HFF-Myc (cell line): ENCODE measurements around the gene DDX39B.

Source experiments
- DNase-seq: peaks from one replicate; pipeline ENCODE4 v3.0.0-alpha.2; 2011; ENCODE audit warnings: low read depth; ENCODE audit errors: extremely low read depth
- H3K4me3 ChIP-seq: replicated peaks from 2 replicates; pipeline ENCODE4 v1.5.1; 2011; ENCODE audit warnings: low read depth, mild to moderate bottlenecking, control low read depth, low read length
- TF ChIP-seq, protein P1 (sequence below): IDR thresholded peaks from 2 replicates; pipeline ENCODE4 v1.5.1; 2012; ENCODE audit warnings: mild to moderate bottlenecking, low read depth, low read length, control low read depth; ENCODE audit errors: missing control alignments

DDX39B gene

DNA sequence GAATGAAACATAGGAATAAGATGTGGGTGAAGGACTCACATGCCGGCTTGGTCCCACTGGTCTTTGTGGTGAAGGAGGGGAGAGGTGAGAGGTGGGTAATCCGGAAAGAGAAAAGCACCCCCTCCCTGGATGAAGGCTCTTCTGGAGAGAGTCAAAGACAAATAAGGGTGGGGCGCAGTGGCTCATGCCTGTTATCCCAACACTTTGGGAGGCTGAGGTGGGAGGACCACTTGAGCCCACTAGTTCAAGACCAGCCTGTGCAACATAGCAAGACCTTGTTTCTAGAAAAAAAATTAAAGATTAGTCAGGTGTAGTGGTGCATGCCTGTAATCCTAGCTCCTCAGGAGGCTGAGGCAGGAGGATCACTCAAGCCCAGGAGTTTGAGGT lies 37.3 kb upstream of the DDX39B start:
- no peak for DNase-seq
- TF ChIP-seq, protein P1, sequence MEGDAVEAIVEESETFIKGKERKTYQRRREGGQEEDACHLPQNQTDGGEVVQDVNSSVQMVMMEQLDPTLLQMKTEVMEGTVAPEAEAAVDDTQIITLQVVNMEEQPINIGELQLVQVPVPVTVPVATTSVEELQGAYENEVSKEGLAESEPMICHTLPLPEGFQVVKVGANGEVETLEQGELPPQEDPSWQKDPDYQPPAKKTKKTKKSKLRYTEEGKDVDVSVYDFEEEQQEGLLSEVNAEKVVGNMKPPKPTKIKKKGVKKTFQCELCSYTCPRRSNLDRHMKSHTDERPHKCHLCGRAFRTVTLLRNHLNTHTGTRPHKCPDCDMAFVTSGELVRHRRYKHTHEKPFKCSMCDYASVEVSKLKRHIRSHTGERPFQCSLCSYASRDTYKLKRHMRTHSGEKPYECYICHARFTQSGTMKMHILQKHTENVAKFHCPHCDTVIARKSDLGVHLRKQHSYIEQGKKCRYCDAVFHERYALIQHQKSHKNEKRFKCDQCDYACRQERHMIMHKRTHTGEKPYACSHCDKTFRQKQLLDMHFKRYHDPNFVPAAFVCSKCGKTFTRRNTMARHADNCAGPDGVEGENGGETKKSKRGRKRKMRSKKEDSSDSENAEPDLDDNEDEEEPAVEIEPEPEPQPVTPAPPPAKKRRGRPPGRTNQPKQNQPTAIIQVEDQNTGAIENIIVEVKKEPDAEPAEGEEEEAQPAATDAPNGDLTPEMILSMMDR, result no peak
- no peak overlapping the region for H3K4me3 ChIP-seq

DNA sequence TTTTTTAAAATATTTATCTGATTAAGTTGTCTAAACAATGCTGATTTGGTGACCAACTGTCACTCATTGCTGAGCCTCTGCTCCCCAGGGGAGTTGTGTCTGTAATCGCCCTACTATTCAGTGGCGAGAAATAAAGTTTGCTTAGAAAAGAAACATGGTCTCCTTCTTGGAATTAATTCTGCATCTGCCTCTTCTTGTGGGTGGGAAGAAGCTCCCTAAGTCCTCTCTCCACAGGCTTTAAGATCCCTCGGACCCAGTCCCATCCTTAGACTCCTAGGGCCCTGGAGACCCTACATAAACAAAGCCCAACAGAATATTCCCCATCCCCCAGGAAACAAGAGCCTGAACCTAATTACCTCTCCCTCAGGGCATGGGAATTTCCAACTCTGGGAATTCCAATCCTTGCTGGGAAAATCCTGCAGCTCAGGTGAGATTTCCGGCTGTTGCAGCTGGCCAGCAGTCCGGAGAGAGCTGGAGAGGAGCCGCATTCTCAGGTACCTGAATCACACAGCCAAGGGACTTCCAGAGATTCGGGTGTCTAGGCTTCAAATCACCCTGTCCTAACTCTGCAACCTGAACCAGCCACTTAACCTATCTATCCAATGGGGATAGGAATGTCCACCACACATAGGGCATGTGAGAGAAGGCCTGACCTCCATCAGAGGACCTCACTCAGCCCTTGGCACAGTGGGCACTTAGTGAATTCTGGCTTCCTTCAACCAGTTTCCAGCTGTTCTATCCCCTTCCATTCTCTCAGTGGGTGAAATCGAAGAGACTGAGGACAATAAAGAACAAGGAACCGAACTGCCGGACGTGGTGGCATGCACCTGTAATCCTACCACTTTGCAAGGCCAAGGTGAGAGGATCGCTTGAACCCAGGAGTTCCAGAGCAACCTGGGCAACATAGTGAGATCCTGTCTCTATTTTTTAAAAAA lies 36.6 kb upstream of the DDX39B start:
- DNase-seq, result no peak
- no peak overlapping the region for H3K4me3 ChIP-seq
- TF ChIP-seq, protein P1, result no peak

DNA sequence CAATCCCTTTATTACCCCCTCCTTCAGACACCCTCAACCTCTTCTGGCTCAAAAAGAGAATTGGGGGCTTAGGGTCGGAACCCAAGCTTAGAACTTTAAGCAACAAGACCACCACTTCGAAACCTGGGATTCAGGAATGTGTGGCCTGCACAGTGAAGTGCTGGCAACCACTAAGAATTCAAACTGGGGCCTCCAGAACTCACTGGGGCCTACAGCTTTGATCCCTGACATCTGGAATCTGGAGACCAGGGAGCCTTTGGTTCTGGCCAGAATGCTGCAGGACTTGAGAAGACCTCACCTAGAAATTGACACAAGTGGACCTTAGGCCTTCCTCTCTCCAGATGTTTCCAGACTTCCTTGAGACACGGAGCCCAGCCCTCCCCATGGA lies 35.8 kb upstream of the DDX39B start:
- DNase-seq, result no peak
- TF ChIP-seq, protein P1, result no peak
- no peak overlapping the region for H3K4me3 ChIP-seq

DNA sequence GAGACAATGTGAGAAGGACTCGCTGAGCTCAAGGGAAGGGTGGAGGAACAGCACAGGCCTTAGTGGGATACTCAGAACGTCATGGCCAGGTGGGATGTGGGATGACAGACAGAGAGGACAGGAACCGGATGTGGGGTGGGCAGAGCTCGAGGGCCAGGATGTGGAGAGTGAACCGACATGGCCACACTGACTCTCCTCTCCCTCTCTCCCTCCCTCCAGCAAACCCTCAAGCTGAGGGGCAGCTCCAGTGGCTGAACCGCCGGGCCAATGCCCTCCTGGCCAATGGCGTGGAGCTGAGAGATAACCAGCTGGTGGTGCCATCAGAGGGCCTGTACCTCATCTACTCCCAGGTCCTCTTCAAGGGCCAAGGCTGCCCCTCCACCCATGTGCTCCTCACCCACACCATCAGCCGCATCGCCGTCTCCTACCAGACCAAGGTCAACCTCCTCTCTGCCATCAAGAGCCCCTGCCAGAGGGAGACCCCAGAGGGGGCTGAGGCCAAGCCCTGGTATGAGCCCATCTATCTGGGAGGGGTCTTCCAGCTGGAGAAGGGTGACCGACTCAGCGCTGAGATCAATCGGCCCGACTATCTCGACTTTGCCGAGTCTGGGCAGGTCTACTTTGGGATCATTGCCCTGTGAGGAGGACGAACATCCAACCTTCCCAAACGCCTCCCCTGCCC lies 35.2 kb upstream of the DDX39B start:
- TF ChIP-seq, protein P1, result no peak
- no peak overlapping the region for H3K4me3 ChIP-seq
- DNase-seq, result no peak

DNA sequence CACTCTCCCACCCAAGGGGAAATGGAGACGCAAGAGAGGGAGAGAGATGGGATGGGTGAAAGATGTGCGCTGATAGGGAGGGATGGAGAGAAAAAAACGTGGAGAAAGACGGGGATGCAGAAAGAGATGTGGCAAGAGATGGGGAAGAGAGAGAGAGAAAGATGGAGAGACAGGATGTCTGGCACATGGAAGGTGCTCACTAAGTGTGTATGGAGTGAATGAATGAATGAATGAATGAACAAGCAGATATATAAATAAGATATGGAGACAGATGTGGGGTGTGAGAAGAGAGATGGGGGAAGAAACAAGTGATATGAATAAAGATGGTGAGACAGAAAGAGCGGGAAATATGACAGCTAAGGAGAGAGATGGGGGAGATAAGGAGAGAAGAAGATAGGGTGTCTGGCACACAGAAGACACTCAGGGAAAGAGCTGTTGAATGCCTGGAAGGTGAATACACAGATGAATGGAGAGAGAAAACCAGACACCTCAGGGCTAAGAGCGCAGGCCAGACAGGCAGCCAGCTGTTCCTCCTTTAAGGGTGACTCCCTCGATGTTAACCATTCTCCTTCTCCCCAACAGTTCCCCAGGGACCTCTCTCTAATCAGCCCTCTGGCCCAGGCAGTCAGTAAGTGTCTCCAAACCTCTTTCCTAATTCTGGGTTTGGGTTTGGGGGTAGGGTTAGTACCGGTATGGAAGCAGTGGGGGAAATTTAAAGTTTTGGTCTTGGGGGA lies 34.3 kb upstream of the DDX39B start:
- TF ChIP-seq, protein P1, result no peak

DNA sequence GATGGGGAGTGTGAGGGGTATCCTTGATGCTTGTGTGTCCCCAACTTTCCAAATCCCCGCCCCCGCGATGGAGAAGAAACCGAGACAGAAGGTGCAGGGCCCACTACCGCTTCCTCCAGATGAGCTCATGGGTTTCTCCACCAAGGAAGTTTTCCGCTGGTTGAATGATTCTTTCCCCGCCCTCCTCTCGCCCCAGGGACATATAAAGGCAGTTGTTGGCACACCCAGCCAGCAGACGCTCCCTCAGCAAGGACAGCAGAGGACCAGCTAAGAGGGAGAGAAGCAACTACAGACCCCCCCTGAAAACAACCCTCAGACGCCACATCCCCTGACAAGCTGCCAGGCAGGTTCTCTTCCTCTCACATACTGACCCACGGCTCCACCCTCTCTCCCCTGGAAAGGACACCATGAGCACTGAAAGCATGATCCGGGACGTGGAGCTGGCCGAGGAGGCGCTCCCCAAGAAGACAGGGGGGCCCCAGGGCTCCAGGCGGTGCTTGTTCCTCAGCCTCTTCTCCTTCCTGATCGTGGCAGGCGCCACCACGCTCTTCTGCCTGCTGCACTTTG lies 33.6 kb upstream of the DDX39B start, which contains the start of gene TNF:
TSS of gene TNF (plus strand) at position 231 of the 567 bp plus-strand sequence. CDS start at position 408, 177 bp downstream.
- DNase-seq, result no peak
- TF ChIP-seq, protein P1, result no peak
- H3K4me3 ChIP-seq, result no peak within 1 kb of the TSS

More for the DNA sequence above, 34.3 kb upstream of the DDX39B start:
- H3K4me3 ChIP-seq, result no peak overlapping the region
- no peak for DNase-seq
